PC-3 (cell line): ENCODE measurements around the gene GABRA4. TPM values are rescaled to one million over a fixed set of nuclear protein-coding genes. Genes with fewer than 3 reads are reported as not detected.

Experiments used
- ATAC-seq: fragments of 200-7000 bp; cut with Tn5 transposase; 2 replicates; pipeline ENCODE4 v1.9.1; 2020; ENCODE audit warnings: mild to moderate bottlenecking, moderate library complexity
- BruUV-seq: library from RNA; stranded (reverse); fragments of 400-500 nt; replicated peaks from 2 replicates; lab custom pipeline; 2021; lab: Mats Ljungman, UMichigan
- CTCF ChIA-PET: fragments of 300-600 bp; sonication (Branson Sonifier 250); formaldehyde crosslinking; loops from one replicate; lab custom pipeline; 2022; ENCODE audit warnings: antibody characterized with exemption; lab: Charles Lee
- POLR2A ChIA-PET: fragments of 300-600 bp; sonication (Branson Sonifier 250); formaldehyde crosslinking; loops from one replicate; lab custom pipeline; 2022; ENCODE audit warnings: antibody characterized with exemption; ENCODE audit not compliant: unreplicated experiment; lab: Charles Lee
- DNase-seq: peaks from one replicate; pipeline ENCODE4 v3.0.0-alpha.2; 2015
- H2AFZ ChIP-seq: fragments of 300-600 bp; sonication (generic); 2 replicates; pipeline ENCODE4 v1.6.0; 2016; ENCODE audit warnings: antibody characterized with exemption, low read length
- H3F3A ChIP-seq: fragments of 300-600 bp; sonication (generic); one replicate; pipeline ENCODE4 v1.6.0; 2017; ENCODE audit warnings: antibody characterized with exemption, low read length, control low read depth, mild to moderate bottlenecking; ENCODE audit not compliant: unreplicated experiment
- H3K27ac ChIP-seq: fragments of 300-600 bp; sonication (generic); 2 replicates; pipeline ENCODE4 v1.5.1; 2016; ENCODE audit warnings: mild to moderate bottlenecking, low read length
- H3K27me3 ChIP-seq: fragments of 300-600 bp; sonication (generic); 2 replicates; pipeline ENCODE4 v1.6.1; 2016; ENCODE audit warnings: low read length, mixed read lengths
- H3K36me3 ChIP-seq: fragments of 300-600 bp; sonication (generic); 2 replicates; pipeline ENCODE4 v1.6.1; 2016; ENCODE audit warnings: low read depth, mixed run types, low read length, mixed read lengths
- H3K4me1 ChIP-seq: fragments of 300-600 bp; sonication (generic); 2 replicates; pipeline ENCODE4 v1.5.1; 2016; ENCODE audit warnings: low read length; ENCODE audit not compliant: insufficient read depth
- H3K4me2 ChIP-seq: fragments of 300-600 bp; sonication (generic); 2 replicates; pipeline ENCODE4 v1.6.0; 2016; ENCODE audit warnings: low read length
- H3K4me3 ChIP-seq: fragments of 300-600 bp; sonication (generic); 2 replicates; pipeline ENCODE4 v1.5.1; 2016; ENCODE audit warnings: mild to moderate bottlenecking, low read length, mixed read lengths
- H3K79me2 ChIP-seq: fragments of 300-600 bp; sonication (generic); 2 replicates; pipeline ENCODE4 v1.6.1; 2017; ENCODE audit warnings: low read length, mixed read lengths
- H3K9ac ChIP-seq: fragments of 300-600 bp; sonication (generic); 2 replicates; pipeline ENCODE4 v1.6.0; 2016; ENCODE audit warnings: mild to moderate bottlenecking, low read length
- H3K9me2 ChIP-seq: fragments of 300-600 bp; sonication (generic); replicated peaks from 2 replicates; pipeline ENCODE4 v1.6.1; 2016; ENCODE audit warnings: mixed run types, low read length, mixed read lengths
- H3K9me3 ChIP-seq: fragments of 300-600 bp; sonication (generic); 2 replicates; pipeline ENCODE4 v1.6.1; 2016; ENCODE audit warnings: low read length, mixed read lengths
- H4K20me1 ChIP-seq: fragments of 300-600 bp; sonication (generic); 2 replicates; pipeline ENCODE4 v1.6.1; 2016; ENCODE audit warnings: low read length, mixed read lengths
- CTCF ChIP-seq: fragments of 300-600 bp; sonication (generic); conservative IDR thresholded peaks from 2 replicates; pipeline ENCODE4 v1.5.1; 2017; ENCODE audit warnings: antibody characterized with exemption, low read depth, mild to moderate bottlenecking, low read length
- EZH2 ChIP-seq: fragments of 300-600 bp; sonication (generic); IDR thresholded peaks from one replicate; pipeline ENCODE4 v1.6.1; 2017; ENCODE audit warnings: antibody characterized with exemption, mild to moderate bottlenecking, low read length; ENCODE audit not compliant: unreplicated experiment
- EZH2phosphoT487 ChIP-seq: fragments of 300-600 bp; sonication (generic); IDR thresholded peaks from 2 replicates; pipeline ENCODE4 v1.6.1; 2018; ENCODE audit warnings: mild to moderate bottlenecking, antibody characterized with exemption, low read length, borderline replicate concordance
- intact Hi-C: fragments of 100-400 bp; cut with micrococcal nuclease; formaldehyde crosslinking; loops from 2 replicates; pipeline ENCODE4 v1.9.0; 2023
- total RNA-seq: library from RNA; depleted of rRNA; stranded (reverse); fragments of >200 nt; gene quantifications from 2 replicates; pipeline ENCODE4 v1.2.3, GENCODE V29; 2014

GABRA4 gene
- total RNA-seq, 1 experiment from 2014 or later: not detected

GRCh38 chr4:46944345-46944744 lies 49.0 kb downstream of the GABRA4 start:
- intact Hi-C loops: no loop called here
- Histone ChIP-seq H3K4me1 (no peaks in the 10 kb centered on the region), H3K4me2 (no peak overlapping the region), H3F3A (no peaks in the 10 kb centered on the region), H3K9me3 (no peaks in the 10 kb centered on the region), H3K27me3 (no peaks in the 10 kb centered on the region), H2AFZ (no peak overlapping the region), H4K20me1 (no peaks in the 10 kb centered on the region), H3K9ac (no peak overlapping the region), H3K27ac (no peak overlapping the region), H3K79me2 (no peaks in the 10 kb centered on the region), H3K4me3 (no peak overlapping the region), H3K36me3 (no peaks in the 10 kb centered on the region), H3K9me2 (no peaks in the 10 kb centered on the region)
- ChIA-PET CTCF (no interaction called here), POLR2A (no interaction called here)
- no peak for DNase-seq
- BruUV-seq: no TSS peak
- no peak for TF ChIP-seq CTCF
- TF ChIP-seq EZH2: no peak
- TF ChIP-seq EZH2phosphoT487: no peak
- no peak for ATAC-seq

- H3K4me3 ChIP-seq: no peak overlapping the region
- ChIA-PET CTCF (no interaction called here), POLR2A (no interaction called here)
- H3K9ac ChIP-seq: no peak overlapping the region
- H4K20me1 ChIP-seq: no peaks in the 10 kb centered on the region
- H3K27me3 ChIP-seq: no peaks in the 10 kb centered on the region
- no peaks in the 10 kb centered on the region for H3K36me3 ChIP-seq
- no peak overlapping the region for H3K27ac ChIP-seq
- H3K9me2 ChIP-seq: no peaks in the 10 kb centered on the region
- H3K79me2 ChIP-seq: no peaks in the 10 kb centered on the region
- BruUV-seq: no TSS peak
- TF ChIP-seq CTCF (peak; percentile 43; the same call in 1 of the 2 replicates), EZH2phosphoT487 (no peak), EZH2 (no peak)
- DNase-seq: peak; percentile 21
- H3K4me1 ChIP-seq: no peaks in the 10 kb centered on the region
- H3F3A ChIP-seq: no peaks in the 10 kb centered on the region
- H2AFZ ChIP-seq: no peak overlapping the region
- no peak overlapping the region for H3K4me2 ChIP-seq
- intact Hi-C loops: loop anchor here (5.0 to 10.0 kb wide), 2 partner anchors 177 to 445 kb away; no protein-coding TSS in a partner anchor
- no peaks in the 10 kb centered on the region for H3K9me3 ChIP-seq
- ATAC-seq: no peak
These were observed 55.9 kb downstream of the GABRA4 start for GRCh38 chr4:46937493-46937892.

GRCh38 chr4:46934726-46935125 lies 58.7 kb downstream of the GABRA4 start:
- Histone ChIP-seq H3K4me3 (no peak overlapping the region), H2AFZ (no peak overlapping the region), H4K20me1 (no peaks in the 10 kb centered on the region), H3F3A (no peaks in the 10 kb centered on the region), H3K27me3 (no peaks in the 10 kb centered on the region), H3K79me2 (no peaks in the 10 kb centered on the region), H3K4me2 (no peak overlapping the region), H3K27ac (no peak overlapping the region), H3K4me1 (no peaks in the 10 kb centered on the region), H3K9ac (no peak overlapping the region), H3K36me3 (no peaks in the 10 kb centered on the region; the same call in 1 of the 2 replicates), H3K9me3 (no peaks in the 10 kb centered on the region), H3K9me2 (no peaks in the 10 kb centered on the region)
- no peak for TF ChIP-seq EZH2
- TF ChIP-seq CTCF: no peak
- ATAC-seq: no peak
- intact Hi-C loops: loop anchor here (5.0 to 10.0 kb wide), 2 partner anchors 180 to 448 kb away; no protein-coding TSS in a partner anchor
- no TSS peak for BruUV-seq
- ChIA-PET CTCF (no interaction called here), POLR2A (no interaction called here)
- DNase-seq: no peak
